Amygdala (tissue), 56 donors: ENCODE measurements around the gene SCAF1.

Experiments used
- DNase-seq, 56 donors: peaks; one replicate each; lab custom pipeline; 2025; lab: John Stamatoyannopoulos, UW

Gene SCAF1

DNA sequence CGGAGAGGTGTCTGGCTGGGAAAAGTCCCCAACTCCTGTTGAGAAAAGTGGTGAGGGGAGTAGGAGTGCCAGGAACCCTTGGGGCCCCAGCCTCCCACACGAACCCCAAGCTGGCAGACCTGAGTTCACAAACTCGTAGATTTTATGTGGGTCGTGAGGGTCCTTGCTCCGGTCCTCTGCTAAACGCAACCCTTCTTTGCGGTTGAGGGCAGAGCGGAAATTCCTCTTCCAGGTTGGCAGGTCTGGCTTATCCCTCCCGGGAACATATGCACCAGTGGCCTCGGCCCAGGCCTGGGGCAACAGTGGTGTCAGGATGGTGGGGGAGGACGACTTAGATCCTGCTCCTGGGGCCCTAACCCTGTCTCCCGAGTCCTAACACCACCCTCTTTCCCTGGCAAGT, 21.2 kb downstream of the SCAF1 start:
- DNase-seq = no peak

DNA sequence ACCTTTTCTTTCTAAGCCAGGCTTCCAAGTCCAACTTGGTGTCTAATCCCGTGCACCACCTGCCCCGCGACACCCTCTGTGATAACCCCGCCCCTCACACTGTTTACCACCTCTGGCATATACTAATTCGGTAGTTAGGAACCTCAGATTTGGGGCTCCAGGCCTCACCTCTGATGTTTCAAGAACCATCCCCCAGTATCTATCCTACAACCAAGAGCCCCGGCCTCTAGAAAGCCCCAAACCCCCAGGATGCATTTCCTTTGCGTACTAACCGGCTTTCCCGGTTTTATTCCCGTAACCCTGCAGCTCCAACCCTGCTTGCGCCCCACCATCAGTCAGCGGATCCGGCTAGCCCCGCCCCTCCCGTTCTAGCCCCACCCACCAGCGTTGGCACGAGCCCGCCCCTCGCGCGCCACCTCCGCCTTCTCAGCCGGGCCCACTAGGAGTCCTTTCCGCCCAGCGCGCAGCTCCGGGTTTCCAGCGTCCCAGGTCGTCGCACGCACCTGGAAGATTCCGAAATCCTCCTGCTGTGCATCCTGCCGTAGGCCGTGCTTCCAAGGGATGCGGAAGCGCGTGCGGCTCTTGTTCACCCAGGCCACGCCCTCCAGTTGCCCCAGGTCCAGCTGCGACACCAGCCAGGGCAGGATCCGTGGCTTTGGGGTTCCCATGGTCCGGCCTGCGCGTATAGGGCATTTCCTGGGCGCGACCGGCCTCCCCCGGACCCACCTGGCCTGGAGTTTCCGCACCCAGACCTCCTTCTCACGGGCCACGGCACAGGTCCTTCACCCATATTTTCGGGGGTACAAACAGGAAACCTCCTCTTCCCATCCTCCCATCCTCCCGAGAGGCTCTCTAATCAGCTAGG, 22.4 kb downstream of the SCAF1 start:
- peak; percentile 24 to 91 (median 74) for DNase-seq

DNA sequence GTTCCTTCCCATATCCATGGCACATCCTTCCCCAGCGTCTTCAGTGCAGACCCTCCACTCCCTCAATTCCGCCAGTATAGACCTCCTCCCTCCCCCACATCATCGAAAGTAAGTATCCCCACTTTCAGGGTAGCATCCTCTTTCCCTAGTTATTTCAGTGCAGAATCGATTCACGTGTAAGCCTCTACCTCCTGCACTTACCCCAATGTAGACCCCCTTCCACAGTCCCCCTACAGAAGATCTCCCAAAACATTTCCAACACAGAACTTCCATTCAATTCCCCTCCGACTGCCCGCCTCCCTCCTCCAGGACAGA, 23.0 kb downstream of the SCAF1 start:
- DNase-seq = no peak

DNA sequence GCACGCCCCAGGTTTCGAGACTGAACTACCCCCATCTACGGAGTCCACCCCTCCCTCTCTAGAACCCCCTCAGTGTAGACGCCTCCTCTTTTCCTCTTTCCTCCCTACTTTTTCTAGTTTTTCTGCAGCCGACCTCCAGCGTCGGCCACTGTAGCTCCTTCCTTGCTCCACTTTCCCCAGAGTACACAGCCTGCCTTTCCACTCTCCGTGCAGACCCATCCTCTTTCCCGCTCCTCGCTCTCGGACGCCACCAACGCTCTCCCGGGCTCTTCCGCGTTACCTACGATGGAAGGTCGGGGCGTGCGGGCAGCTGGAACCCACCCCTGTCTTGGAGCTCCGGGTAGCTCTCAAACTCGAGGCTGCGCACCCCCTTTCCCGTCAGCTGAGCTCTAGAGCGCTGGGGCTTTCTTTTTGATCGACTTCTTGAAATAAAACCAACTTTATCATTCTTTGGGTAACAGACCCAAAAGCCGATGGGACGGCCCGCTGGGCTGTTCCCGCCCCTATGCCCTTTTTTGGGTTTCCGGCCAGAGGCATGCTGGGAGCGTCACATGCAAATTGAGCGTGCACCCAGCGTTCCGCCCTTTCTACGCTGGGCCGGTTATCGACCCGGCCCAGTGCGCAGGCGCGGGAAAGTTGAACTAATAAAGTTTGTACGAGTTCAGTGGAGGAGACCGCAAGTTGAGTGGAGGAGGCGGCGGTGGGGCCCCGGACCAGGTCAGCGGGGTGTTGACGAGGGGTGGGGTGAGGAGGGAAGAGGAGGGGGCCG, 23.5 kb downstream of the SCAF1 start, which contains the start of the genes BCL2L12 and IRF3:
BCL2L12 (plus strand) TSS at position 583 of the 769 bp plus-strand sequence. CDS start 760 bp downstream, outside the sequence.
IRF3 (minus strand) TSS at position 507 of the 769 bp plus-strand sequence. CDS start 1,019 bp downstream, outside the sequence.
- DNase-seq = peak; percentile 48 to 97 (median 90)

DNA sequence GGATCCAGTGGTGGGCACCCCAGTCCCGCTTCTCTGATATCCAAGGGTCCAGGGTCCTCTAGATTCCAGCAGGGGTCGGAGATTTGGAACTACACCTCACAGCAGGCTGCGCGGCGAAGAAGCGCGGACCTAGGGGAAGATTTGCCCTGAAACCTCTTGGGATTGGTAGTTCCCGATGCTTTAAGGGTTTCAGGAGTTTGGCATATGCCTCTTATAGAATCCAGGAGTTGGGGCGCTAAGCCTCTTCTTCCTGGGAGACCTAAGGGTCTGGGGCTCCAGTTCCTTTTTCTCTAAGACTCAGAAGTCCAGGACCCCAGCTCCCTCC, 24.1 kb downstream of the SCAF1 start:
- DNase-seq = no peak

DNA sequence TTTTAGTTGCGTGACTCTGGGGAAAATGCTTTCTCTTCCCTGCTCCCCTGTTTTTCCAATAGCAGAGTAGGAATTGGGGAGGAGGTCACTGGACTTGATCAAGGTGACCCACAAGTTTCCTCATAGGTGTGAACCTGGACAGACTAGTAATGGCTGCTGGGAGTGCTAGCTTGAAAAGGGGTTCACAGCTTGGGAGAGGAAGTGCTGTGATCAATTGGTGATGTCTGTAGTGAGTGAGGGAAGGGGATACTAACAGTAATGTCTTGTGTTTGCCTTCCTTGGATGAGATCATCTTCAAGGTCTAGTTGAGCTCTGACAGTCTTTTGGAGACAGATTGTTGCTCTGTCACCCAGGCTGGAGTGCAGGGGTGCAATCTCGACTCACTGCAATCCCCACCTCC, 25.5 kb downstream of the SCAF1 start:
- DNase-seq = no peak

DNA sequence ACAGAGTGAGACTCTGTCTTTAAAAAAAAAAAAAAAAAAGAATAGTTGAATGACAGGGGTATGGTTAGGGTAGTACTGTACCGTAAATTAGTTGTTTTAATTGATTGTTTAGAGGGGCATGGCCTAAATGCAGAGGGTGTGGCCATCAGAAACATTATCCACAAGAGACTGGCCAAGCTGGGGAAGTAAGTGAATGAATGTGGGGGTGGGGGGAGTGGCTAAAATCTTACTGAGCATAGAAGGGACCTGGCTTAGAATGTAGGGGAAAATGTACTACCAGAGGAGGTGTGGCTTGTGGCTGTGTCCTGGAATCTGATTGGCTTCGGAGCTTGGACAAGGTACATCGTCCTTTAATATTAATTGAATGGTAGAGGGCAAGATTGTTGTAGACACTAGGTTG, 27.5 kb downstream of the SCAF1 start:
- no peak for DNase-seq

DNA sequence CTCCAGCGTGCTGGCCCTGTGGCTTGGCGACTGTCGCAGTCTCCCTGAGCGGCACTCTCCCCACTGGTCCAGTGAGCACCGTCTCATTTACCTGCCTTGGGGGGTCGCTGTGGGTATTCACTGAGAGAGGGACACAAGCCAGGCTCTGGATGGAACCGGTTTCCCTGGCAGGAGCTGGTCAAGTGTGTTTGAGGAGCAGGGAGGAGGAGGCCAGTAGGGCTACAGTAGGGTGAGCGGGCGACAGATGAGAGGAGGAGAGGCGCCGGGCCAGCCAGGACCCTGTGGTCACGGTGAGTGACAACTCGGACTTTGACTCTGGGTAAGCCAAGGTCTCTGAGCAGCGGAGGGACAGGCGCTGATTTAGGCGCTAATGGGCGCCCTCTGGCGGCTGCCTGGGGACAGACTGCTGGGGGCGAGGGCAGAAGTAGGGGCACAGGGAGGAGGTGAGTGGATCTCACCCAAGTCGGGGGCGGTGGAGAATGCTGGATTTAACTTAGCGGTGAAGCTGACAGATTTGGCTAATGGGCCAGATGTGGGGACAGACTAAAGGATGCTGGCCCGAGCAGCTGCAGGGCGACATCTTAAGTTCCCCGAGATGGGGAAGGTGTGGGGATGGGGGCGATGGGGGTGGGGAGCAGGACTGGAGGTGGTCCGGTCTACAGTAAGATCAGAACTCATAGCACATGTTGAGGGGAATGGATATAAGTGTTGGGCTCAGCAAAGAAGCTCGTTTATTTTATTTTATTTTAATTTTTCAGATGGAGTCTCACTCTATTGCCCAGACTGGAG, 30.3 kb downstream of the SCAF1 start:
- DNase-seq = peak in 47 of 56 donors; percentile 12 to 81 (median 49)

DNA sequence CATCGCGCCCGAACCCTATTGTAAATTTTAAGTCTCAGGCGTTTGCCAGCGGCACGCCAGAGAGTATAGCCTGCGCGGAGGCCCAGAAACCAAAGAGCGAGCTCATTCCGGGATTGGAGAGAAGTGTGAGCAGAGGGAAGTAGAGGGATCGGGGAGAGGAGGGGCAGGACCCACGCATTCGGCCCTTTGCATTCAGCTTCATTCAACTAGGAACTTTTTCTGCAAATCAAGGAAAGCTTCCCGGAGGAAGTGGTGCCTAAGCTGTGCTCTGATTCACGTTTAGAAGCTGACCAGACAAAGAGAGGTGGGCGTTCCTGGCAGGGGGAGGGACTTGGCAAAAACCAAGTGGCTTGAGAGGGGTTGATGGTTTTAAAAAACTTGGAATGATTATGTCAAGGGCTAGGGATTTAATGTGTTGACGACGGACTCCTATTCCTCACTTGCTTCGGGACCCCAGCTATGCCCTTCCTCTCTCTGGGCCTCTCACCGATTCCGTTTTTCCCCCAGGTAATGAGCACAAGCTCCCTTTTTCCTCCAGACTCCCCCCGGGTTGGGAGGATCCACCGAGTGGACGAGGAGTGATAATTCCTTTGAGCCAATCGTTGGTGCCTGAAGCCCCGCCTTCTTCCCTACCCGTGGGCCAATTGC, 34.3 kb downstream of the SCAF1 start:
- peak in 31 of 56 donors; percentile 42 to 95 (median 85) for DNase-seq

DNA sequence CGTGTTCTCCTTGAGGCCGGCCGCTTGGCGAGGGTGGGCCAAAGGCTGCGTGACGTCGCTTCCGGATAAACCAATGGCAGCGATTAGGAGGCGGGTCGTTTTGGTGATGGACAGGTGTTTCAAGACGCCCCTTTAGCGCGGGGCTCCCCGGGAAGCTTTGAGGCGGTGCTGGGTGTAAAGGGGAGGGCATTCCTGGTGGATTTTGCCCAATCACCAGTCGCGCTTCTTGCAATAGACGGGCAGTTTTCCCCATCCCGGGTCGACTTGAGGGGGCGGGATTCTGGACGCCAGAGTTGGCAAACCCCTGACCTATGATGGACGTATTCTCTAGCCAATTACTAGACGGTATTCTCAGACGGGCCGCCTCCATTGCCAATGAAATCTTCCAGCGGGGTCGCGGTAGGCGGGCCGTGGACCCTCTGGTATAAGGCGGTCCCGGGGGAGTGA, 34.8 kb downstream of the SCAF1 start:
- peak; percentile 84 to 100 (median 100) for DNase-seq

DNA sequence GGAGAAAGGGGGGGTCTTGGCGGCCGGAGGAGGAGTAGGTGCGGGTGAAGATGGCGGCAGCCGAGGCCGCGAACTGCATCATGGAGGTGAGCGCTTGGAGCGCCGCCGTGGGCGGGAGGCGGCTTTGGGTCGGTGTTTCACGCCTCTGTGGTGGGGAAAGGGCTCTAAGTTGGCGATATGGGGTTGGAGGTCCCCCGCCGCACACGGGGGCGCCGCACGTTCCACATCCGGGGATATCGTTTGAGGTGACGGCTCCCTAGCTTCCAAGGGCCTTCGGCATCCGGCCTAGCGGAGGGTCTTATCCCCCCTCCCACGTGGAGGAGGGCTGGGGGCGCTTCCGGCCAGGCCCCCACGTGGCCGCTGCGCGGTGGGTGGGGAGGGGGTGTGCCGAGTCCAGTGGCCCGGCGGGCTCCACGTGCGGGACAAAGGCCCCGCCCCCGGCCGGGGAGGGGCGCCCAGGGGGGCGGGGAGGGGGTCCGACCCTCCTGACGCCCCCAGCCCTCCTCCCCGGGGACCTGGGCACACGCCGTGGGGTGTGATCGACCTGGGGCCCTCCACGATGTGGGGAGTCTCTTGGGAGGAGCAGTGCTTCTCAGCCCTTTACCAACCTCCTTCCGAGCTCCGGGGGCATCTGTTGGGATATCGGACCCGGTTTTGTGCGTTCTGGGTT, 35.4 kb downstream of the SCAF1 start, which contains the start of gene PRMT1:
PRMT1 (plus strand) TSS at position 41 of the 670 bp plus-strand sequence; CDS start at position 51, 10 bp downstream.
- peak in 13 of 56 donors; percentile 24 to 67 (median 56) for DNase-seq

DNA sequence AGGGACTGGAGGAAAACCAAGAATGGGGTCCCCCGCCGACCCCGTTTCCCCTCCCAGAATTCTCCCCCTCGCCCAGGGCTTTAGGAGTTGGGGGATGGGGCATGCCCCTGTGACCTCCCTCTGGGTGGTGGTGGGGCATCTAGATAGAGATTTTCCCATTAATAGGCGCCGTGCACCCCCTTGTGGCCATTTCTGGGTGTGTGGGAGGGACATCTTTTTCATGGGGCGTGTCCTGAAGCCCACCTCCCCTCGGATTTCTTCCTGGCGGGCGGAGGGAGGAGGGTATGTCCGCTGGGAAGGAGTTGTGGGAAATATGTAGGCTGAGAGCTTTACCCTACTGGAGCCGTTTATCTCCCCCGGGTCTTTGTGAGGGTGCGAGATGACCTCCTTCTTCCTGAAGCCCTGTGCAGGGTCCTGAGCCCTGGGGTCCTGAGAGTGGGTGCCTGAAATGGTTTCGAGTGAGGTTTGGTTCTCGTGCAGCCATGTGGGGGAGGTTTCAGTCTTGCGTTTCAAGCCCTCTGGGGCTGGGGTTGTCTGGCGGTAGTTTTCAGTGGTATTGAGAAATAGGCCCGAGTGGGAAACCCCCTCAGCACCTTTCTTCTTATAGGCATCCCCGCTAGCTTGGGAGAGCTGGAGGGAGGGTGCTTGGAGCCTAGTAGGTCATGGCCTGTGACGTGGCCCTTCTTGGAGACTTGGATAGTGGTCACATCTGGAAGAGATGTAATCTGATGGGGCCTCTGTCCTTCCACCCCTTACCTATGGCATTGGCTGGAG, 36.1 kb downstream of the SCAF1 start:
- DNase-seq = peak in 44 of 56 donors; percentile 6 to 72 (median 44)

DNA sequence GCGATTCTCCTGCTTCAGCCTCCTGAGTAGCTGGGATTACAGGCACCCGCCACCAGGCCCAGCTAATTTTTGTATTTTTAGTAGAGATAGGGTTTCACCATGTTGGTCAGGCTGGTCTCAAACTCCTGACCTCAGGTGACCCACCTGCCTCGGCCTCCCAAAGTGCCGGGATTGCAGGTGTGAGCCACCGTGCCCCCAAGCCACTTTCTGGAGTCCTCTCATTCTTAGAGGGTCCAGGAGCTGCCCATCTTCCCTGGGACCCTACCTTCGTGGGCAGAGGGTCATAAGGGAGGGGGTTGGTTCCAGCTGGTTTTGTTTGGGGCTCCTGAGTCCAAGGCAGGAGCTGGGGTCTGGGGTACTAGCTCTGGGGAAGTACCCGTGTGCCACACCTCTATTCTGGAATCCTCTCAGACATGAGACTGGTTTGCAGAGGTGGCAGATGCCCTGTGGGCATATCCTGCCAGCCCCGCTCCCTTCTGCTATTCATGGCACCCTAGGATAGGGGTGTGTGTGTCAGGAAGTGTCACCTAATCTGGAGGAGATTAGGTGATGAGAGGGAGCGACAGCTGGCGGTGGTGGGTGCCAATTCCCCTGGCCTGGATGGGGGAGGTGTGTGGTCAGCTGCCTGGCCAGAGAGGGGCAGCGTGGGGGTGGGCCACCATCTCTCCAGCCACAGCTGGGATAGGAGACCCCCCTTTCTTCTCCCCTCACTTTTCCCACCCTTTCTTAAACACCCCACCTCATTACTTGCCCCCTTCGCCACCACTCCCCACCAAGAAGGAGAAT, 37.2 kb downstream of the SCAF1 start:
- DNase-seq = no peak

DNA sequence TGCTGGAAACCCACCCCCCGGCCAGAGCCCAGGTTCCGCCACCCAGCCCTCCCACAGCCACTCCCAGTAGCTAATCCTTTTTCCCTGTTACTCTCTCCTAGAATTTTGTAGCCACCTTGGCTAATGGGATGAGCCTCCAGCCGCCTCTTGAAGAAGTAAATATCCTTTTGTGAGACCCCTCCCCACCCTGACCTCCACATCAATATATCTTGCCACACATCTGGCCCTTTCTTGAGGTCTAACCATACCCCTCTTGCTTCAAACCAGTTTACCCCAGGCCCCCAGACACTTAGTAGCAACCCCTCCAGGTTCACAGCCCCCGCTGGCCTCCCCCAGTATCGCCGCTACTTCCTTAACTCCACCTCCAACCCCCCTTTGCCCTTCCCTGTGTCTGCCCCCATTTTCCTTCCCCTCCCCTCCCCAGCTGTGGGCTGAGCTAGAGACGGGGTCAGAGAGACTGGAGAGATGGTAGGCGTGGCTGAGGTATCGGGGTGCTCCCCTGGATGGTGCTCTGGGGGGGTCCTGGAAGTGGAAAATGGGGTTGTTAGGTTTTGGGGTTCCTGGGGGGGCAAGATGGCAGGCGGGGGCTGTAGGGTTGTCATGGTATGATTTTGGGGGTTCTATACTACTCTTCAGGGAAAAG, 37.9 kb downstream of the SCAF1 start:
- no peak for DNase-seq

DNA sequence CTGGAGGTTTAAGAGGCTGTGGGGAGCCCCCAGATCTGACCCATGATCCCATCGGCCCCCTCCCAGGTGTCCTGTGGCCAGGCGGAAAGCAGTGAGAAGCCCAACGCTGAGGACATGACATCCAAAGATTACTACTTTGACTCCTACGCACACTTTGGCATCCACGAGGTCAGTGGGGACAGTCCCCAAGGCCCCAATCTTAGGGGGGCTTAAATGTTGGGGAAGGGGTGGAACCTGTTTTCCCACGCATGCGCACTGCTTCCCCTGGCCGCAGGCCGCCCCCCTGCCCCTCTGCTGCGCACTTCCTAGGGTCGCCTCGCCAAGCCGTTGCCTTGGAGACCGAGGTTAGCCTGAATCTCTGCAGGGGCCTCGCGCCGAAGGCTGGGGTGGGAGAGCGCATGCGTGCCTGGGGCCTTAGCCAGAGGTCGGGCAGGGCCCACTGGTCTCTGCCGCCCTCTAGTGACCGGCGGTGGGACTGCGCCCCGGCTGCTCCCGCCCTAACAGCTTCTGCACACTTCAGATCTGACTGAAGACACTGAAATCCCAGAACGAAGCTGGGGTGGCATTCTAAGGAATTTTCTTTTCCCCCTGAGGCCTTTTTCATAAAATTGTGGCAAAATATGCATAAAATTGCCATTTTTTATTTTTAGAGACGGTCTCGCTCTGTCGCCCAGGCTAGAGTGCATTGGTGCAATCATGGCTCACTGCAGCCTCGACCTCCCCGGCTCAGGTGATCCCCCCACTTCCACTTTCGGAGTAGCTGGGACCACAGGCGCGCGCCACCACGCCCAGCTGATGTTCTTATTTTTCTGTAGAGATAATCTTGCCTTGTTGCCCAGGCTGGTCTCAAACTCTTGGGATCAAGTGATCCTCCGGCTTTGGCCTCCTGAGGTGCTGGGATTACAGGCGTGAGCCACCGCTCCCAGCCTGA, 38.7 kb downstream of the SCAF1 start:
- peak in 55 of 56 donors; percentile 33 to 94 (median 75) for DNase-seq

DNA sequence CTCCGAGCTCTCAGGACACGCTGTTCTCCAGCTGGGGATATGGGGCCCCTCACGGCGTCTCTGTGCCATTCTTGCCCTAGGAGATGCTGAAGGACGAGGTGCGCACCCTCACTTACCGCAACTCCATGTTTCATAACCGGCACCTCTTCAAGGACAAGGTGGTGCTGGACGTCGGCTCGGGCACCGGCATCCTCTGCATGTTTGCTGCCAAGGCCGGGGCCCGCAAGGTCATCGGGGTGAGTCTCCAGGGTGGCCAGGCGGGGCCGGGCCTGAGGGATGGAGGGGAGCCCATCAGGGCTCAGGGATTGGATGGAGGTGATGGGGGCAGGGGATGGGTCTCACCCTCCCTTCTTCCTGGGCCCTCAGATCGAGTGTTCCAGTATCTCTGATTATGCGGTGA, 39.8 kb downstream of the SCAF1 start:
- no peak for DNase-seq
